Stimulated activated naive CD4-positive, alpha-beta T cell (primary cell): ENCODE results near the gene SYNJ2.

Experiments
- DNase-seq, 6 experiments: peaks; one replicate each; lab custom pipeline; 2025; lab: John Stamatoyannopoulos, UW

SYNJ2 gene

GRCh38 chr6:157998707-157999167, 17.1 kb downstream of the SYNJ2 start:
- DNase-seq: no peak

GRCh38 chr6:157999168-158000051, 17.7 kb downstream of the SYNJ2 start:
- no peak for DNase-seq

GRCh38 chr6:158000530-158001307, 19.1 kb downstream of the SYNJ2 start:
- DNase-seq: no peak

- DNase-seq: no peak
Observed at GRCh38 chr6:158002249-158002950, 20.7 kb downstream of the SYNJ2 start.

GRCh38 chr6:158002951-158003853, 21.5 kb downstream of the SYNJ2 start:
- DNase-seq: no peak

GRCh38 chr6:158003910-158004700, 22.4 kb downstream of the SYNJ2 start:
- no peak for DNase-seq

GRCh38 chr6:158004701-158005095, 23.0 kb downstream of the SYNJ2 start:
- no peak for DNase-seq

- DNase-seq: no peak
Observed at GRCh38 chr6:158005626-158006180, 24.0 kb downstream of the SYNJ2 start.

GRCh38 chr6:158006331-158006730, 24.7 kb downstream of the SYNJ2 start:
- no peak for DNase-seq

- no peak for DNase-seq
Observed at GRCh38 chr6:158006821-158007570, 25.3 kb downstream of the SYNJ2 start.

- no peak for DNase-seq
Observed at GRCh38 chr6:158008864-158009113, 27.1 kb downstream of the SYNJ2 start.

- peak in 5 of 6 experiments; percentile 17 to 68 (median 27) for DNase-seq
Observed at GRCh38 chr6:158009114-158009891, 27.6 kb downstream of the SYNJ2 start.

GRCh38 chr6:158009935-158010585, 28.4 kb downstream of the SYNJ2 start:
- DNase-seq: no peak

GRCh38 chr6:158010591-158011477, 29.2 kb downstream of the SYNJ2 start:
- DNase-seq: no peak

- DNase-seq: no peak
Observed at GRCh38 chr6:158011478-158011920, 29.8 kb downstream of the SYNJ2 start.

GRCh38 chr6:158011980-158012566, 30.4 kb downstream of the SYNJ2 start:
- no peak for DNase-seq
